Measurements from ENCODE around the gene FBXO40. TPM values are rescaled to one million over a fixed set of nuclear protein-coding genes. Genes with fewer than 3 reads are reported as not detected.

Gene FBXO40
- total RNA-seq, 1 experiment from 2014 or later: not detected

- peak; percentile 92 for ATAC-seq
- TSS peak; percentile 82 for BruUV-seq (replicated peaks)
- peak within 1 kb of the TSS; percentile 96 for H2AFZ ChIP-seq (ENCODE audit: low read length)
- H3F3A ChIP-seq (ENCODE audit: low read length, unreplicated experiment): no peaks in the 10 kb centered on the region
- H3K4me1 ChIP-seq (ENCODE audit: insufficient read depth, low read length): peaks cover 8% of the 10 kb centered on the region
- H4K20me1 ChIP-seq (ENCODE audit: low read length): no peaks in the 10 kb centered on the region
- H3K4me2 ChIP-seq (ENCODE audit: low read length): peak within 1 kb of the TSS; percentile 95
- DNase-seq: peak; percentile 97
- H3K27me3 ChIP-seq (ENCODE audit: low read length): no peaks in the 10 kb centered on the region
- CTCF ChIA-PET: interaction anchor here (1.0 to 1.7 kb wide), 3 partner anchors 449 to 761 kb away, joined by 4 to 6 read pairs (median 4); no protein-coding TSS in a partner anchor
- H3K79me2 ChIP-seq (ENCODE audit: low read length): peaks cover 37% of the 10 kb centered on the region
- no peak within 1 kb of the TSS for H3K27ac ChIP-seq (ENCODE audit: low read length)
- POLR2A ChIA-PET (ENCODE audit: unreplicated experiment): no interaction called here
- TF ChIP-seq CTCF (conservative IDR thresholded peaks at IDR 0.05; ENCODE audit: low read depth, low read length) (no peak), EZH2 (IDR thresholded peaks at IDR 0.05; ENCODE audit: low read length, unreplicated experiment) (no peak)
- H3K9me3 ChIP-seq (ENCODE audit: low read length): no peaks in the 10 kb centered on the region
- H3K9ac ChIP-seq (ENCODE audit: low read length): peak within 1 kb of the TSS; percentile 83
- H3K9me2 ChIP-seq (replicated peaks; ENCODE audit: low read length): no peaks in the 10 kb centered on the region
- peaks cover 17% of the 10 kb centered on the region for H3K36me3 ChIP-seq (ENCODE audit: low read depth, low read length)
- intact Hi-C loops (cut with micrococcal nuclease): loop anchor here (1.0 to 10.0 kb wide), 12 partner anchors 169 to 1481 kb away; partner anchors contain the start of genes EAF2, GOLGB1, IQCB1 and SEMA5B
- H3K4me3 ChIP-seq (ENCODE audit: low read length): peak within 1 kb of the TSS; percentile 84
These were observed 47.4 kb upstream of the FBXO40 start, which contains the start of gene POLQ for GRCh38 chr3:121545574-121546455. POLQ (minus strand) TSS chr3:121545988; CDS start chr3:121545877, 111 bp downstream.

- Histone ChIP-seq H2AFZ (ENCODE audit: low read length) (peak overlapping the region; percentile 60), H3K27ac (ENCODE audit: low read length) (no peak overlapping the region), H3K27me3 (ENCODE audit: low read length) (no peaks in the 10 kb centered on the region), H4K20me1 (ENCODE audit: low read length) (no peaks in the 10 kb centered on the region), H3K9me3 (ENCODE audit: low read length) (no peaks in the 10 kb centered on the region), H3K4me3 (ENCODE audit: low read length) (no peak overlapping the region), H3K4me1 (ENCODE audit: insufficient read depth, low read length) (no peaks in the 10 kb centered on the region), H3K9me2 (replicated peaks; ENCODE audit: low read length) (no peaks in the 10 kb centered on the region), H3K4me2 (ENCODE audit: low read length) (peak overlapping the region; percentile 37), H3K36me3 (ENCODE audit: low read depth, low read length) (no peaks in the 10 kb centered on the region), H3K79me2 (ENCODE audit: low read length) (no peaks in the 10 kb centered on the region), H3F3A (ENCODE audit: low read length, unreplicated experiment) (no peaks in the 10 kb centered on the region), H3K9ac (ENCODE audit: low read length) (no peak overlapping the region)
- POLR2A ChIA-PET (ENCODE audit: unreplicated experiment): no interaction called here
- intact Hi-C loops (cut with micrococcal nuclease): no loop called here
- TF ChIP-seq EZH2phosphoT487 (IDR thresholded peaks at IDR 0.05; ENCODE audit: borderline replicate concordance, low read length) (no peak), EZH2 (IDR thresholded peaks at IDR 0.05; ENCODE audit: low read length, unreplicated experiment) (no peak), CTCF (conservative IDR thresholded peaks at IDR 0.05; ENCODE audit: low read depth, low read length) (no peak)
- CTCF ChIA-PET: no interaction called here
- DNase-seq (no peak), ATAC-seq (no peak)
- BruUV-seq (replicated peaks): no TSS peak
These were observed 40.8 kb upstream of the FBXO40 start for GRCh38 chr3:121552379-121552778.

GRCh38 chr3:121552797-121553196 is 40.4 kb upstream of the FBXO40 start:
- Histone ChIP-seq H3K4me1 (ENCODE audit: insufficient read depth, low read length) (no peaks in the 10 kb centered on the region), H2AFZ (ENCODE audit: low read length) (peak overlapping the region; percentile 60; the same call in 1 of the 2 replicates), H3K79me2 (ENCODE audit: low read length) (no peaks in the 10 kb centered on the region), H3K4me2 (ENCODE audit: low read length) (no peak overlapping the region), H3K27ac (ENCODE audit: low read length) (no peak overlapping the region), H4K20me1 (ENCODE audit: low read length) (no peaks in the 10 kb centered on the region), H3K4me3 (ENCODE audit: low read length) (no peak overlapping the region), H3K27me3 (ENCODE audit: low read length) (no peaks in the 10 kb centered on the region), H3K9me3 (ENCODE audit: low read length) (no peaks in the 10 kb centered on the region), H3F3A (ENCODE audit: low read length, unreplicated experiment) (no peaks in the 10 kb centered on the region), H3K9me2 (replicated peaks; ENCODE audit: low read length) (no peaks in the 10 kb centered on the region), H3K9ac (ENCODE audit: low read length) (no peak overlapping the region), H3K36me3 (ENCODE audit: low read depth, low read length) (no peaks in the 10 kb centered on the region)
- intact Hi-C loops (cut with micrococcal nuclease): no loop called here
- no TSS peak for BruUV-seq (replicated peaks)
- DNase-seq (no peak), ATAC-seq (no peak)
- TF ChIP-seq CTCF (conservative IDR thresholded peaks at IDR 0.05; ENCODE audit: low read depth, low read length): no peak
- POLR2A ChIA-PET (ENCODE audit: unreplicated experiment): no interaction called here
- CTCF ChIA-PET: no interaction called here

All from PC-3 (cell line).